Prostate gland (tissue), 2 donors: ENCODE results near the gene VAC14. TPM values are rescaled to one million over a fixed set of nuclear protein-coding genes. Genes with fewer than 3 reads are reported as not detected.

Experiments
- DNase-seq: peaks from one replicate; pipeline ENCODE4 v3.0.0-alpha.2; 2019; ENCODE audit warnings: low spot score
- H3K27ac ChIP-seq, 2 donors: fragments of 200-600 bp; sonication (generic); 2 replicates each; pipeline ENCODE4 v1.5.1; 2017 to 2019
- H3K27me3 ChIP-seq: fragments of 200-600 bp; sonication (generic); replicated peaks from 2 replicates; pipeline ENCODE4 v1.5.1; 2019; ENCODE audit not compliant: insufficient read depth
- H3K36me3 ChIP-seq, 2 donors: fragments of 200-600 bp; sonication (generic); 1 replicate in 1 of 2; 2 replicates in 1 of 2; pipeline versions ENCODE4 v1.5.1 to v1.8.1; 2017 to 2019
- H3K4me1 ChIP-seq: fragments of 200-600 bp; sonication (generic); replicated peaks from 2 replicates; pipeline ENCODE4 v1.5.1; 2019
- H3K4me3 ChIP-seq, 2 donors: fragments of 200-600 bp; sonication (generic); 2 replicates each; pipeline ENCODE4 v1.5.1; 2017 to 2019
- H3K9me3 ChIP-seq: fragments of 200-600 bp; sonication (generic); 2 replicates; pipeline ENCODE4 v1.5.1; 2017
- CTCF ChIP-seq, 4 experiments: fragments of 200-600 bp in 2 of 4; fragments of 450-650 bp in 2 of 4; sonication (generic) in 2 of 4; IDR thresholded peaks; 1 replicate in 3 of 4; 2 replicates in 1 of 4; pipeline ENCODE4 v1.5.1; 2016 to 2019; ENCODE audit warnings: antibody characterized with exemption in 4 of 4, mild to moderate bottlenecking in 2 of 4, moderate library complexity in 2 of 4
- POLR2A ChIP-seq: fragments of 450-650 bp; IDR thresholded peaks from one replicate; pipeline ENCODE4 v1.6.1; 2016; ENCODE audit warnings: antibody characterized with exemption, mild to moderate bottlenecking
- POLR2AphosphoS5 ChIP-seq: sonication (generic); formaldehyde crosslinking; IDR thresholded peaks from one replicate; pipeline ENCODE4 v1.6.1; 2017; ENCODE audit warnings: antibody characterized with exemption
- WGBS: methylation state at CpG from one replicate; pipeline ENCODE4 v1.1.5; 2018; 5-methylcytosine and 5-hydroxymethylcytosine counted together
- intact Hi-C: fragments of 100-400 bp; cut with DNase I; formaldehyde crosslinking; loops from one replicate; pipeline ENCODE4 v1.14.2; 2022
- total RNA-seq, 2 donors: library from RNA; depleted of rRNA; stranded (reverse); fragments of >200 nt; gene quantifications; one replicate each; pipeline ENCODE4 v1.1.0, GENCODE V29; 2016

VAC14 gene
- total RNA-seq, 2 donors from 2014 or later, result 30.3 to 66.8 TPM

GRCh38 chr16:70805787-70806186, 4.8 kb upstream of the VAC14 start:
- Histone ChIP-seq H3K27ac (no peak overlapping the region), H3K4me3 (no peak overlapping the region), H3K9me3 (no peaks in the 10 kb centered on the region), H3K27me3 (no peaks in the 10 kb centered on the region), H3K4me1 (no peaks in the 10 kb centered on the region), H3K36me3 (no peaks in the 10 kb centered on the region)
- DNase-seq, result no peak
- WGBS, result 77% methylated on average over 3 of the region's 3 CpGs
- no peak for TF ChIP-seq POLR2A
- no peak for TF ChIP-seq POLR2AphosphoS5
- no peak for TF ChIP-seq CTCF (IDR thresholded peaks at IDR 0.05)
- intact Hi-C loops, result no loop called here

GRCh38 chr16:70805380-70805779, 4.4 kb upstream of the VAC14 start:
- intact Hi-C loops, result no loop called here
- H3K36me3 ChIP-seq, result no peaks in the 10 kb centered on the region
- H3K4me3 ChIP-seq, result no peak overlapping the region
- no peaks in the 10 kb centered on the region for H3K4me1 ChIP-seq
- TF ChIP-seq CTCF (IDR thresholded peaks at IDR 0.05) (no peak), POLR2AphosphoS5 (no peak), POLR2A (no peak)
- DNase-seq, result no peak
- 73% methylated on average over 6 of the region's 6 CpGs for WGBS
- H3K27me3 ChIP-seq, result no peaks in the 10 kb centered on the region
- no peaks in the 10 kb centered on the region for H3K9me3 ChIP-seq
- no peak overlapping the region for H3K27ac ChIP-seq

- intact Hi-C loops, result no loop called here
- H3K4me1 ChIP-seq, result no peaks in the 10 kb centered on the region
- TF ChIP-seq CTCF (IDR thresholded peaks at IDR 0.05) (no peak), POLR2A (no peak), POLR2AphosphoS5 (no peak)
- H3K9me3 ChIP-seq, result no peaks in the 10 kb centered on the region
- no peaks in the 10 kb centered on the region for H3K27me3 ChIP-seq
- no peak for DNase-seq
- H3K4me3 ChIP-seq, result no peak overlapping the region
- H3K27ac ChIP-seq, result no peak overlapping the region
- H3K36me3 ChIP-seq, result no peaks in the 10 kb centered on the region
- WGBS, result 53% methylated on average over 2 of the region's 2 CpGs
Measured at GRCh38 chr16:70804734-70805169, 3.8 kb upstream of the VAC14 start.

- 68% methylated on average over 8 of the region's 8 CpGs for whole genome bisulfite sequencing
- intact Hi-C loops, result no loop called here
Measured at GRCh38 chr16:70804153-70804733, 3.3 kb upstream of the VAC14 start.

More at GRCh38 chr16:70804153-70804733, 3.3 kb upstream of the VAC14 start:
- TF ChIP-seq POLR2AphosphoS5, result no peak
- TF ChIP-seq CTCF (IDR thresholded peaks at IDR 0.05), result no peak
- no peak for TF ChIP-seq POLR2A
- Histone ChIP-seq H3K4me1 (no peaks in the 10 kb centered on the region), H3K27ac (no peak overlapping the region), H3K9me3 (no peaks in the 10 kb centered on the region), H3K4me3 (no peak overlapping the region), H3K36me3 (no peaks in the 10 kb centered on the region), H3K27me3 (no peaks in the 10 kb centered on the region)
- DNase-seq, result no peak
